SK-N-SH (cell line): ENCODE measurements around the gene GPR6. TPM values are rescaled to one million over a fixed set of nuclear protein-coding genes. Genes with fewer than 3 reads are reported as not detected.

Experiments
- CTCF ChIA-PET: fragments of 300-600, 350-600 bp; formaldehyde crosslinking; extraction: SDS; loops from one replicate; lab custom pipeline; 2021; lab: Yijun Ruan, JAX
- POLR2A ChIA-PET: fragments of 350-600 bp; sonication (Branson Sonifier 250); formaldehyde crosslinking; extraction: SDS; loops from one replicate; lab custom pipeline; 2020; ENCODE audit warnings: antibody characterized with exemption, inconsistent platforms; lab: Yijun Ruan, JAX
- DNase-seq: peaks from one replicate; pipeline ENCODE4 v3.0.0; 2012
- H2AFZ ChIP-seq: fragments of 200-600 bp; sonication (generic); 2 replicates; pipeline ENCODE4 v1.8.1; 2016; ENCODE audit warnings: antibody characterized with exemption, mild to moderate bottlenecking, low read depth
- H3F3A ChIP-seq: fragments of 200-600 bp; sonication (generic); replicated peaks from 2 replicates; pipeline ENCODE3; 2016; ENCODE audit warnings: antibody characterized with exemption, mild to moderate bottlenecking; ENCODE audit not compliant: insufficient read depth
- H3K27ac ChIP-seq, 2 experiments: fragments of 200-500 bp in 1 of 2; fragments of 200-600 bp in 1 of 2; sonication (Bioruptor generic) in 1 of 2; sonication (generic), shearing (Covaris generic) in 1 of 2; 2 replicates each; pipeline versions ENCODE4 v1.5.1 to v1.6.1; 2014 to 2016; ENCODE audit warnings: low read depth in 2 of 2, inconsistent platforms in 1 of 2, low read length in 1 of 2, mild to moderate bottlenecking in 1 of 2, mixed read lengths in 1 of 2
- H3K27me3 ChIP-seq: fragments of 200-600 bp; sonication (generic), shearing (Covaris generic); 2 replicates; pipeline ENCODE4 v1.6.1; 2016; ENCODE audit warnings: mixed run types; ENCODE audit not compliant: insufficient read depth
- H3K36me3 ChIP-seq, 2 experiments: fragments of 200-500 bp in 1 of 2; fragments of 200-600 bp in 1 of 2; sonication (Bioruptor generic) in 1 of 2; sonication (generic) in 1 of 2; replicated peaks in 1 of 2; 2 replicates each; pipeline versions ENCODE3 to v1.5.1; 2014 to 2016; ENCODE audit warnings: low read length in 1 of 2, mild to moderate bottlenecking in 1 of 2; ENCODE audit not compliant: insufficient read depth in 2 of 2, control insufficient read depth in 1 of 2
- H3K4me1 ChIP-seq, 2 experiments: fragments of 200-500 bp in 1 of 2; fragments of 200-600 bp in 1 of 2; sonication (Bioruptor generic) in 1 of 2; sonication (generic), shearing (Covaris generic) in 1 of 2; 2 replicates each; pipeline versions ENCODE4 v1.5.1 to v1.6.1; 2014 to 2016; ENCODE audit warnings: low read depth in 1 of 2, low read length in 1 of 2, mixed run types in 1 of 2; ENCODE audit not compliant: insufficient read depth in 2 of 2, control insufficient read depth in 1 of 2
- H3K4me2 ChIP-seq: fragments of 200-600 bp; sonication (generic), shearing (Covaris generic); 2 replicates; pipeline ENCODE4 v1.6.1; 2017; ENCODE audit warnings: mixed run types
- H3K4me3 ChIP-seq, 2 experiments: fragments of 200-500 bp in 1 of 2; fragments of 200-600 bp in 1 of 2; sonication (Bioruptor generic) in 1 of 2; sonication (generic), shearing (Covaris generic) in 1 of 2; 2 replicates each; pipeline versions ENCODE4 v1.5.1 to v1.8.1; 2014 to 2016; ENCODE audit warnings: low read depth in 2 of 2, inconsistent platforms in 1 of 2, low read length in 1 of 2, mild to moderate bottlenecking in 1 of 2, mixed read lengths in 1 of 2, moderate library complexity in 1 of 2
- H3K79me2 ChIP-seq: fragments of 200-600 bp; sonication (generic); 2 replicates; pipeline ENCODE4 v1.8.1; 2017; ENCODE audit warnings: mild to moderate bottlenecking; ENCODE audit not compliant: insufficient read depth
- H3K9ac ChIP-seq: fragments of 200-600 bp; sonication (generic); 2 replicates; pipeline ENCODE4 v1.6.1; 2017; ENCODE audit warnings: mixed run types
- H3K9me2 ChIP-seq: fragments of 200-600 bp; sonication (generic); 2 replicates; pipeline ENCODE4 v1.6.1; 2017; ENCODE audit warnings: mixed run types
- H3K9me3 ChIP-seq: fragments of 200-600 bp; sonication (generic); 2 replicates; pipeline ENCODE4 v1.6.1; 2017; ENCODE audit warnings: mixed run types, mild to moderate bottlenecking, moderate library complexity
- H4K20me1 ChIP-seq: fragments of 200-600 bp; sonication (generic); 2 replicates; pipeline ENCODE4 v1.6.1; 2017; ENCODE audit warnings: mild to moderate bottlenecking, mixed run types; ENCODE audit not compliant: insufficient read depth
- EP300 ChIP-seq, 2 experiments: IDR thresholded peaks; 2 replicates each; pipeline versions ENCODE4 v1.4.0 to v1.6.1; 2012; ENCODE audit warnings: borderline replicate concordance in 1 of 2, low read depth in 1 of 2, low read length in 1 of 2
- EZH2phosphoT487 ChIP-seq: fragments of 200-600 bp; sonication (generic); IDR thresholded peaks from 2 replicates; pipeline ENCODE4 v1.6.1; 2017; ENCODE audit warnings: low read depth, mixed run types, mild to moderate bottlenecking, antibody characterized with exemption, moderate library complexity, borderline replicate concordance
- FOSL2 ChIP-seq: IDR thresholded peaks from 2 replicates; pipeline ENCODE4 v1.4.0; 2012; ENCODE audit warnings: low read depth, mild to moderate bottlenecking, moderate library complexity, borderline replicate concordance
- GABPA ChIP-seq: IDR thresholded peaks from 2 replicates; pipeline ENCODE4 v1.4.0; 2012; ENCODE audit warnings: low read depth, mild to moderate bottlenecking
- GATA2 ChIP-seq: sonication (generic); formaldehyde crosslinking; IDR thresholded peaks from 2 replicates; pipeline ENCODE4 v1.5.0; 2020; ENCODE audit warnings: mild to moderate bottlenecking, missing genetic modification reagents
- JUND ChIP-seq: IDR thresholded peaks from 2 replicates; pipeline ENCODE4 v1.4.0; 2012
- MXI1 ChIP-seq: IDR thresholded peaks from 2 replicates; pipeline ENCODE4 v1.6.1; 2012; ENCODE audit warnings: mild to moderate bottlenecking, low read depth, low read length, improper control_type of control experiment
- NRF1 ChIP-seq: IDR thresholded peaks from 2 replicates; pipeline ENCODE4 v1.6.1; 2012; ENCODE audit warnings: low read depth, mild to moderate bottlenecking, low read length
- POLR2AphosphoS5 ChIP-seq: IDR thresholded peaks from 2 replicates; pipeline ENCODE4 v1.6.1; 2012; ENCODE audit warnings: low read depth, low read length
- RCOR1 ChIP-seq: fragments of 150-350 bp; IDR thresholded peaks from 2 replicates; pipeline ENCODE4 v1.6.1; 2017; ENCODE audit warnings: antibody characterized with exemption, low read length
- REST ChIP-seq: IDR thresholded peaks from 2 replicates; pipeline ENCODE4 v1.6.1; 2012; ENCODE audit warnings: mild to moderate bottlenecking, low read depth, low read length, moderate library complexity
- RFX5 ChIP-seq: IDR thresholded peaks from 2 replicates; pipeline ENCODE4 v1.6.1; 2012; ENCODE audit warnings: mild to moderate bottlenecking, improper control_type of control experiment, low read length
- SIN3A ChIP-seq: IDR thresholded peaks from 2 replicates; pipeline ENCODE4 v1.6.1; 2012; ENCODE audit warnings: low read depth, mild to moderate bottlenecking, low read length, moderate library complexity, borderline replicate concordance
- TAF1 ChIP-seq: IDR thresholded peaks from 2 replicates; pipeline ENCODE4 v1.6.1; 2012; ENCODE audit warnings: low read depth, mild to moderate bottlenecking, low read length, moderate library complexity, borderline replicate concordance
- TCF12 ChIP-seq: IDR thresholded peaks from 2 replicates; pipeline ENCODE4 v1.4.0; 2012
- TEAD4 ChIP-seq: IDR thresholded peaks from 2 replicates; pipeline ENCODE4 v1.4.0; 2012; ENCODE audit warnings: mild to moderate bottlenecking, borderline replicate concordance; ENCODE audit not compliant: insufficient read depth
- YY1 ChIP-seq: IDR thresholded peaks from 2 replicates; pipeline ENCODE4 v1.4.0; 2012; ENCODE audit warnings: low read depth, mild to moderate bottlenecking
- ZBTB33 ChIP-seq: IDR thresholded peaks from 2 replicates; pipeline ENCODE4 v1.4.0; 2012; ENCODE audit warnings: low read depth, borderline replicate concordance
- WGBS: methylation state at CpG from one replicate; pipeline ENCODE4 v1.1.6; 2017; ENCODE audit warnings: low lambda C conversion rate; 5-methylcytosine and 5-hydroxymethylcytosine counted together
- polyA plus RNA-seq, 3 experiments: library from polyadenylated mRNA; depleted of rRNA; stranded (reverse); fragments of >200 nt; gene quantifications; 2 replicates each; pipeline ENCODE4 v1.2.3, GENCODE V29; 2012
- TF ChIP-seq, protein P1 (sequence below): fragments of 150-350 bp; IDR thresholded peaks from 2 replicates; pipeline ENCODE4 v1.6.1; 2017; ENCODE audit warnings: antibody characterized with exemption, low read length, low read depth, borderline replicate concordance

Gene GPR6
- polyA plus RNA-seq, 1 of the 3 experiments (the other 2 are of a cell fraction) = not detected

- no peaks in the 10 kb centered on the region for H3K9me2 ChIP-seq
- no peaks in the 10 kb centered on the region for H3K79me2 ChIP-seq
- H3K9ac ChIP-seq = no peak overlapping the region
- no peak overlapping the region for H3K4me2 ChIP-seq
- H2AFZ ChIP-seq = no peak overlapping the region
- 76% methylated on average over 9 of the region's 9 CpGs for WGBS
- H3K27ac ChIP-seq = no peak overlapping the region
- no peak for TF ChIP-seq RCOR1
- TF ChIP-seq TAF1 = no peak
- TF ChIP-seq SIN3A = no peak
- TF ChIP-seq RFX5 = no peak
- no peak for TF ChIP-seq JUND
- TF ChIP-seq TCF12 = no peak
- TF ChIP-seq GABPA = no peak
- TF ChIP-seq TEAD4 = no peak
- TF ChIP-seq EP300 (IDR thresholded peaks at IDR 0.05; ENCODE audit: borderline replicate concordance in 1 of 2, low read depth in 1 of 2, low read length in 1 of 2) = no peak
- no peak for TF ChIP-seq MXI1
- no peak for TF ChIP-seq NRF1
- no peak for TF ChIP-seq REST
- no peak for TF ChIP-seq FOSL2
- no peak for TF ChIP-seq ZBTB33
- TF ChIP-seq POLR2AphosphoS5 = no peak
- TF ChIP-seq EZH2phosphoT487 = no peak
- TF ChIP-seq, protein P1, sequence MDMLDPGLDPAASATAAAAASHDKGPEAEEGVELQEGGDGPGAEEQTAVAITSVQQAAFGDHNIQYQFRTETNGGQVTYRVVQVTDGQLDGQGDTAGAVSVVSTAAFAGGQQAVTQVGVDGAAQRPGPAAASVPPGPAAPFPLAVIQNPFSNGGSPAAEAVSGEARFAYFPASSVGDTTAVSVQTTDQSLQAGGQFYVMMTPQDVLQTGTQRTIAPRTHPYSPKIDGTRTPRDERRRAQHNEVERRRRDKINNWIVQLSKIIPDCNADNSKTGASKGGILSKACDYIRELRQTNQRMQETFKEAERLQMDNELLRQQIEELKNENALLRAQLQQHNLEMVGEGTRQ = no peak
- TF ChIP-seq GATA2 = no peak
- no peak for TF ChIP-seq YY1
- H3K36me3 ChIP-seq = no peaks in the 10 kb centered on the region
- H4K20me1 ChIP-seq = no peaks in the 10 kb centered on the region
- H3K27me3 ChIP-seq = no peaks in the 10 kb centered on the region; the same call in 1 of the 2 replicates
- no peaks in the 10 kb centered on the region for H3K9me3 ChIP-seq
- ChIA-PET CTCF (no interaction called here), POLR2A (no interaction called here)
- H3F3A ChIP-seq = no peaks in the 10 kb centered on the region
- no peaks in the 10 kb centered on the region for H3K4me1 ChIP-seq
- DNase-seq = no peak
- H3K4me3 ChIP-seq = no peak overlapping the region
Measured at GRCh38 chr6:110015206-110015605, 37.1 kb downstream of the GPR6 start.
